ENCODE data around the gene SMIM38. TPM values are rescaled to one million over a fixed set of nuclear protein-coding genes. Genes with fewer than 3 reads are reported as not detected.

Gene SMIM38
- polyA plus RNA-seq, 1 experiment = 0.09 TPM

GRCh38 chr11:69113226-69113625, 42.5 kb upstream of the SMIM38 start:
- CTCF ChIA-PET = interaction anchor here (0.9 to 1.4 kb wide), 2 partner anchors 12 to 530 kb away, joined by 3 read pairs; no protein-coding TSS in a partner anchor
- H3K27ac ChIP-seq (ENCODE audit: low read depth, low read length) = no peak overlapping the region
- POLR2A ChIA-PET = no interaction called here
- H3K9me3 ChIP-seq (ENCODE audit: control insufficient read depth, insufficient read depth, low read length) = peaks cover 8% of the 10 kb centered on the region; the same call in 1 of the 2 replicates
- TF ChIP-seq CTCF (IDR thresholded peaks at IDR 0.05; ENCODE audit: low read depth, low read length) = no peak
- H3K4me3 ChIP-seq (ENCODE audit: low read depth, low read length) = no peak overlapping the region
- H3K27me3 ChIP-seq (ENCODE audit: control insufficient read depth, insufficient read depth, low read length) = peaks cover 13% of the 10 kb centered on the region
- no peak for DNase-seq (ENCODE audit: low read depth, low spot score)

- TF ChIP-seq CTCF (IDR thresholded peaks at IDR 0.05; ENCODE audit: low read depth, low read length) = no peak
- ChIA-PET POLR2A (no interaction called here), CTCF (interaction anchor here (0.9 to 1.5 kb wide), 3 partner anchors 12 to 530 kb away, joined by 3 to 4 read pairs (median 3); no protein-coding TSS in a partner anchor)
- no peak overlapping the region for H3K4me3 ChIP-seq (ENCODE audit: low read depth, low read length)
- H3K27ac ChIP-seq (ENCODE audit: low read depth, low read length) = no peak overlapping the region
- no peak for DNase-seq (ENCODE audit: low read depth, low spot score)
- peaks cover 13% of the 10 kb centered on the region for H3K27me3 ChIP-seq (ENCODE audit: control insufficient read depth, insufficient read depth, low read length)
- peaks cover 5% of the 10 kb centered on the region for H3K9me3 ChIP-seq (ENCODE audit: control insufficient read depth, insufficient read depth, low read length)
These were observed 41.9 kb upstream of the SMIM38 start for GRCh38 chr11:69113646-69114340.

GRCh38 chr11:69114362-69114761, 41.4 kb upstream of the SMIM38 start:
- no peak overlapping the region for H3K27ac ChIP-seq (ENCODE audit: low read depth, low read length)
- H3K4me3 ChIP-seq (ENCODE audit: low read depth, low read length) = no peak overlapping the region
- ChIA-PET POLR2A (no interaction called here), CTCF (interaction anchor here (1.0 to 1.5 kb wide), 4 partner anchors 13 to 529 kb away, joined by 3 to 5 read pairs (median 4); no protein-coding TSS in a partner anchor)
- no peak for DNase-seq (ENCODE audit: low read depth, low spot score)
- peaks cover 11% of the 10 kb centered on the region for H3K9me3 ChIP-seq (ENCODE audit: control insufficient read depth, insufficient read depth, low read length)
- TF ChIP-seq CTCF (IDR thresholded peaks at IDR 0.05; ENCODE audit: low read depth, low read length) = no peak
- H3K27me3 ChIP-seq (ENCODE audit: control insufficient read depth, insufficient read depth, low read length) = peaks cover 13% of the 10 kb centered on the region

DNA sequence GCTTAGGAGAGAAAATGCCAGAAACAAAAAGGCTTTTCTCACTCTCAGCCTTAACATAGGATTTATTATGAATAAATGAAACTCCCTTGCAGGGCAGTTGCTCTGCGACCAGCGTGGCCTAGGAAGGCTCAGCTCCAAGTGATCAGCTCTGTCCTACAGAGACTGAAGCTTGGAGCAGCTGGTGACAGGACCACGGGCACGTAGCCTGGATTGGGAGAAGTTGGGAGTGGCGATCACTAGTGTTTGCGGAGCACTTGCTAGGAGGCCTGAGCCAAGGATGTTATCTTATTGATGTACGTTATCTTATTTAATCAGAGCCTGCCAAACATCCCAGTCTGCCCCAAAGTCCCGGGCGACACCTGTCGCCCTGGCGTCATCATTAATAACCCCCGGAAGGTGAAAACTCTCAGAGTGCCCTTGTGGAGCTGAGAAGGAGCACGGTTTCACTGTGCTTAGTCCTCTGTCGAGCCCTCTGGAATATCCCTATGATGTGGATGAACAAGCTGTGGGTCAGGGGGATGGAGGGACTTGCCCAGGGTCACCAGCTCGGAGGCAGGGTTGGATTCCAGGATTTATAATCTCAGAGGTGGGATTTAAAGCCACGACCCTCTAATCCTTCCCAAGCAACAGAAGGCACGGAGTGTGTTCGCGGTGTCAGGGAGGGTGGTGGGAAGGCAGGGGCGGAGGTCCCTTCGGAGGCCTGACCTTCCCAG, 40.8 kb upstream of the SMIM38 start:
- Histone ChIP-seq H3K27ac (ENCODE audit: low read depth, low read length) (no peak overlapping the region), H3K27me3 (ENCODE audit: control insufficient read depth, insufficient read depth, low read length) (peaks cover 12% of the 10 kb centered on the region), H3K9me3 (ENCODE audit: control insufficient read depth, insufficient read depth, low read length) (peaks cover 12% of the 10 kb centered on the region), H3K4me3 (ENCODE audit: low read depth, low read length) (no peak overlapping the region)
- TF ChIP-seq CTCF (IDR thresholded peaks at IDR 0.05; ENCODE audit: low read depth, low read length) = no peak
- POLR2A ChIA-PET = no interaction called here
- CTCF ChIA-PET = interaction anchor here (1.0 to 1.5 kb wide), 4 partner anchors 13 to 529 kb away, joined by 4 to 5 read pairs (median 4); no protein-coding TSS in a partner anchor
- no peak for DNase-seq (ENCODE audit: low read depth, low spot score)

All from AG04450 (cell line).